Astrocyte of the hippocampus (primary cell): ENCODE measurements around the gene AZI2.

Source experiments
- DNase-seq: peaks from one replicate; pipeline ENCODE4 v3.0.0; 2011; ENCODE audit warnings: low read depth, low spot score

Gene AZI2

GRCh38 chr3:28301688-28302087 lies 46.9 kb downstream of the AZI2 start:
- DNase-seq: no peak

- no peak for DNase-seq
These were observed 48.2 kb downstream of the AZI2 start for GRCh38 chr3:28300345-28300962.

GRCh38 chr3:28299705-28300104 lies 48.9 kb downstream of the AZI2 start:
- DNase-seq: no peak

GRCh38 chr3:28295898-28296490 lies 52.6 kb downstream of the AZI2 start:
- DNase-seq: no peak

- DNase-seq: no peak
These were observed 53.8 kb downstream of the AZI2 start for GRCh38 chr3:28294667-28295413.

GRCh38 chr3:28292622-28293021 lies 56.0 kb downstream of the AZI2 start:
- no peak for DNase-seq

- DNase-seq: no peak
These were observed 57.0 kb downstream of the AZI2 start for GRCh38 chr3:28291577-28291976.

GRCh38 chr3:28290863-28291300 lies 57.7 kb downstream of the AZI2 start:
- no peak for DNase-seq

- DNase-seq: no peak
These were observed 61.6 kb downstream of the AZI2 start for GRCh38 chr3:28287046-28287445.

- peak; percentile 49 for DNase-seq
These were observed 62.0 kb downstream of the AZI2 start for GRCh38 chr3:28286595-28286994.

- no peak for DNase-seq
These were observed 67.8 kb downstream of the AZI2 start for GRCh38 chr3:28280781-28281180.

- no peak for DNase-seq
These were observed 68.9 kb downstream of the AZI2 start for GRCh38 chr3:28279770-28280169.

GRCh38 chr3:28278918-28279317 lies 69.7 kb downstream of the AZI2 start:
- DNase-seq: no peak

GRCh38 chr3:28273837-28274236 lies 74.8 kb downstream of the AZI2 start:
- no peak for DNase-seq
